Measurements from ENCODE around the gene EBF4.
A peak's percentile ranks its signal among the peaks of the same experiment; 100 is the strongest.

EBF4 gene

GRCh38 chr20:2745060-2745910, 52.7 kb downstream of the EBF4 start:
- no peak for DNase-seq (ENCODE audit: low spot score)

- DNase-seq (ENCODE audit: low spot score), result no peak
Observed at GRCh38 chr20:2745936-2746635, 53.5 kb downstream of the EBF4 start.

- no peak for DNase-seq (ENCODE audit: low spot score)
Observed at GRCh38 chr20:2746636-2747265, 54.2 kb downstream of the EBF4 start.

- DNase-seq (ENCODE audit: low spot score), result no peak
Observed at GRCh38 chr20:2747676-2748235, 55.2 kb downstream of the EBF4 start.

GRCh38 chr20:2748551-2749342, 56.2 kb downstream of the EBF4 start:
- DNase-seq (ENCODE audit: low spot score), result no peak

- DNase-seq (ENCODE audit: low spot score), result no peak
Observed at GRCh38 chr20:2749343-2749950, 56.9 kb downstream of the EBF4 start.

- DNase-seq (ENCODE audit: low spot score), result no peak
Observed at GRCh38 chr20:2749951-2750490, 57.4 kb downstream of the EBF4 start.

- no peak for DNase-seq (ENCODE audit: low spot score)
Observed at GRCh38 chr20:2750491-2751251, 58.1 kb downstream of the EBF4 start.

GRCh38 chr20:2751347-2751877, 58.8 kb downstream of the EBF4 start:
- DNase-seq (ENCODE audit: low spot score), result no peak

- DNase-seq (ENCODE audit: low spot score), result peak; percentile 39
Observed at GRCh38 chr20:2751878-2752566, 59.4 kb downstream of the EBF4 start.

- peak; percentile 56 for DNase-seq (ENCODE audit: low spot score)
Observed at GRCh38 chr20:2752567-2753460, 60.2 kb downstream of the EBF4 start.

GRCh38 chr20:2753461-2754040, 61.0 kb downstream of the EBF4 start:
- DNase-seq (ENCODE audit: low spot score), result no peak

GRCh38 chr20:2754424-2754823, 61.8 kb downstream of the EBF4 start:
- DNase-seq (ENCODE audit: low spot score), result no peak

- no peak for DNase-seq (ENCODE audit: low spot score)
Observed at GRCh38 chr20:2755451-2756055, 63.0 kb downstream of the EBF4 start.

GRCh38 chr20:2756056-2756611, 63.6 kb downstream of the EBF4 start:
- DNase-seq (ENCODE audit: low spot score), result no peak

GRCh38 chr20:2757001-2757400, 64.4 kb downstream of the EBF4 start:
- no peak for DNase-seq (ENCODE audit: low spot score)

- DNase-seq (ENCODE audit: low spot score), result no peak
Observed at GRCh38 chr20:2757969-2758368, 65.4 kb downstream of the EBF4 start.
